Activated naive CD4-positive, alpha-beta T cell (primary cell): ENCODE results near the gene XDH.

Experiments
- DNase-seq, 4 experiments: peaks; one replicate each; lab custom pipeline; 2025; lab: John Stamatoyannopoulos, UW

XDH gene

DNA sequence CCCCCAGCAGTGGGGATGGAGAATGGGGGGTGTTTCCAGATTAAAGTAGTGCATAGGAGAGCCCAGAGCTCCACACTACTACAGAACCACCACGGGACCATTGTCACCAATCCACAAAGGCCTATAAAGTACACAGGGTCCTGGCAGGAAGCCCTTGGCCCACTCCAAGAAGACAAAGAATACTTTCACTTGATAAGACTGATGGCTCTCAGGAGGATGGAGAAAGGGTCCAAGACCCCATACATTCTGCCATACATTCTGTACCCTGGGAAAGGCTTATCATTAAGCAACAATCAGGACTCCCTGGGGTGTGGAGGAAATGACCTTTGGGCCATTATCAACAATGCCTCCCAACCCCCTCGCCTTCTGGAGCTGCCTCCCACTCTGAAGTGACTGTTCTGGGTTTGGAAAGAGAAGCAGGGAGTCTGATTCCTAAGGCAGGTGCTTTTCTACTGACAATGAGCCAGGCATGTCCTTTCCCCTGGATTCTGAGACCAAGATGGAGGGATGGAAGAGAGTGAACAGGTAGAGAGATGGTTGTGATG, 85.4 kb downstream of the XDH start:
- no peak for DNase-seq

DNA sequence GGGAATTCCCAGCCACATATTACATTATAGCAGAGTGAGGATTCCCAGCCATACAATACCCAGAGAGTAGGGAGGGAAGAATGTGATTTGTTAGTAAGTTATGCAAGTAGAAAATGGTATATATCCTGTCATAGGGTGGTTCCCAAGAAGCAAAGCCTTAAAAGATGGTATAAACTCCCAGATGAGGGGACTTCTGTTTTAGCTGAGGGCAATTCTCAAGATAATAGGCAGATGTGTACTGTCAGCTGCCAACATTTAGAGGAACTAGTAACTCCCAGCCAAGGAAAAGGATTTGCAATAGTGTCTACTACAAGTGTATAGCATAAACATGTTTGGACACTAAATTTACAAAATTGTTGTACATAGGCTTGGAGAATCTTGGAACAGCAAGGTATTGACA, 86.5 kb downstream of the XDH start:
- DNase-seq, result no peak

DNA sequence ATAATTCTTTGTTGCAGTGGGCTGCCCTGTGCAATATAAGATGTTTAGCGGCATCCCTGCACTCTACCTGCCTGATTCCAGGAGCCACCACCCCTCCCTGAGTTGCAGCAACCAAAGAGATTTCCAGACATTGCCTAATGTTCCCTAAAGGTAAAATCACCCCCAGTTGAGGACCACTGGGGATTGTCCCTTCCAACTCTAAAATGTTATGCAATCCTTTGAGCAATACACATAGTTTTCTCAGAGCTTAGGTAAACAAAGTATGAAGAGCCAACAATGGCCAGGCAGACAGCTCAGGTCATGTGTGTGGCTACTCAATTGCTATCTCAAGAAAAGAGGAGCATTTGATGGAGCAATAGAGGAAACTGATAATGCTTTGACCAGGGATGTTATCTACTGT, 87.0 kb downstream of the XDH start:
- no peak for DNase-seq

DNA sequence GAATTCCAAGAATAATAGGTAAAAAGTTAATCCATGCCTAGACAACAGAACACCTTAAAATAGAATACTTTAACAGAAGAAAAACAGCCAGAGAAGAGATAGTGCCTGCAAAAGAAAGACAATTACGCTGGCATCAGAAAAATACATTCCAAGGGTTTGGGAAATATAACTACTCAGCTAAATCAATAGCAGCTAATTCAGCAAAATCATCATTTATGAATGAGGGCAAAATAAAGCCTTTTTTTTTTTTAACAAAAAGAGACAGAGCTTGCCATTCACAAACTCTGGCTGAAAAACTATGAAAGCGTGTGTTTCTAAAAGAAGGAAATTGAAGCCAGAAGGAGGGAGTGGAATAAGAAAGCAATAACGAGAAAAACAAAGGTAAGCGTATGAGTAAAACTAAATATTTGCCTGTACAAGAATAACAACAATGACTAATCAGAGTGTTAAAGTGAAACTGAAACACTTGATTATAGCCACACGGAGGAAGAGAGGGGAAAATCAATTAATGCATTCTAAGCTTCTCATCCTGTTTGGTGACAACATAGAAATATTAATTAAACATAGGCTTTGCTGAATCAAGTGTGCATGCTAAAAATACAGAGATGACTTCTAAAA, 90.4 kb downstream of the XDH start:
- DNase-seq, result no peak

DNA sequence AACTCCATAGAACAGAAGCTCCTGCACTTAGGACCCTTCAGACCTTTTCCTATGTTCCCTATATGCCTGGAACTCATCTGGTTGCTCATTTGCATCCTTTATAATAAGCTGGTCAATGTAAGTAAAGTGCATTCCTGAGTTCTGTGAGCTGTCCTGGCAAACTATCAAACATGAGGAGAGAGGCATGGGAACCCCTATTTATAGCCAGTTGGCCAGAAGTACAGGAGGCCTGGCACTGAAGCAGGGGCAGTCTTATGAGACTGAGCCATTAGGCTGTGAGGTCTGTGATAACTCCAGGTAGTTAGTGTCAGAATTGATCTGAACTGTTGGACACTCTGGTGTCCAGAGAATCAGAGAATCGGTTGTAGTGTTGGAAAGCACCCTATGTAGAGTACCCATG, 92.2 kb downstream of the XDH start:
- DNase-seq, result no peak

DNA sequence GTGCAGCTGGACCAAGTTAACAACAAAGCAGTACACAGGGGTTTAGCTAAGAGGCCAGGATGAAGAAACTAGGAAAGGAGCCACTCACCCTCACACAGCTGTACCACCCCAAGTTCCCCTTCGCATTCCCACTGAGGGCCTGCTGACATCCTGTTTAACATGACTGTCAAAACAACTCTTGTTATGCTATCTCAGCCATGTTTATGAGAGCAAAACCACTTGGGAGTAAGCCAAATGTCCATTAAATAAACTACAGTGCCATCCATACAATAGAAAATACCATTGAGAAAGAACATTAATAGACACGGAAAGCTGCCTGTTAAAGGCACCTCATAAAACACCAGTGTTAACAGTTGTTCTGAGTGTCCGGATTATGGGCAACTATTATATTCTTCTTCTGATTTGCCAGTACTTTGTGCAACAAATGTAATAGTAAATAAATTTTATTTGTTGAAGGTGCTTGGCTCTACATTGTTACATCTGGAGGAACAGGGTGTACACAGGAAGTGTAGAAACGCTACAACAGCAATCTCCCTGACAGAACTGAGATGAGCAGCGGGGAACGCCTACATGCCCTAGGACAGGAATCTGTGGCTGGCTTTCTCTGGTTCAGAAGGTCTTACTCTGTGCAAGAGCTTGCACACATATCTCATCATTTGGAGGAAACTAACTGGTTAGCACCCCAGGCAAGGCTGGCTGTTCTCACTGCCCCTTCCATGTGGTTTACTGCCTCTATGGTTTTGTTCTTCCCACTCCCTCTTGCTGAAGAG, 95.0 kb downstream of the XDH start:
- DNase-seq, result no peak

DNA sequence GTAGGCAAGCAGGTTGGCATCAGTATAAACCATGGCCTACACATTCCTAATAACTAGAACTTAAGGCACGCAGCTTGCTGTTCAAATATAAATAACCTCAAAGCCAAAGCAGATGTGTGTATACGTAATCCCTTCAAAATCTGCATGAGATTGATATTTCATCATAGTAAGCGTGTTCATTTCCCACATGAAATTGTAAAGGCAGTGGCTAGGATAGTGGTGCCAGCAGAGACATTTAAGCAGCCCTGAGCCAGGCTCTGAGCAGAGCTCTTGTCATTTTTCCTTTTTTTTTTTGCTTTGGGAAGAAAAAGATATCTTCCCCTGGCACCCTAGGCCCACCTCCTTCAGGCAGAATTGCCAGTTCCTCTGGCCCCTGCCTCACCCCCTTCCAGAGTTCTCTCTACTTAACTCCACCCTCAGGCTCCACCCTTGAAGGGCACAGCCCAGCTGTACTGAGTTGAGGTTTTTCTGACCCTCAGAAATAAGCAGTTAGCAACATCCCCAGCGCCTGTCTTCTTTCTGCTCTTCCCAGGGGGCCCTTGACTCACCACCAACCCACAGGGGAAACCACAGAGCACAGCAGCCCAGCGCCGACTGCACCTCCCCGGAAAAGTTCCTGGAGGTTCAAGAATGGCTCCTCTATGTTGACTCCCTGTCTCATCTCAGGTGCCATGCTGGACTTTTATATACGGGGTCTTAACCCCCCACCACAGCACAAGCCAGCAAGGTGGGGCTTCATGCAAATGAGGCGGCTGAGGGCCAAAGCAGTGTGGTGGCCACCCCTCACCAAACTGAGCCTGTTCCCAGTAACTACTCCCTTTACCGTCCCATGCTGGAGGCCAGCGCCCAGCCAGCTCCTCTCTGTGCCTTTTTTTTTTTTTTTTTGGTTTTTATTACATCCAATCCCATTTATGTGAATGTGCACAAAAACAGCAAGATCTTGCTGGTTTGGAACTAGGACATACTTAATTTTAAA, 95.9 kb downstream of the XDH start:
- no peak for DNase-seq

DNA sequence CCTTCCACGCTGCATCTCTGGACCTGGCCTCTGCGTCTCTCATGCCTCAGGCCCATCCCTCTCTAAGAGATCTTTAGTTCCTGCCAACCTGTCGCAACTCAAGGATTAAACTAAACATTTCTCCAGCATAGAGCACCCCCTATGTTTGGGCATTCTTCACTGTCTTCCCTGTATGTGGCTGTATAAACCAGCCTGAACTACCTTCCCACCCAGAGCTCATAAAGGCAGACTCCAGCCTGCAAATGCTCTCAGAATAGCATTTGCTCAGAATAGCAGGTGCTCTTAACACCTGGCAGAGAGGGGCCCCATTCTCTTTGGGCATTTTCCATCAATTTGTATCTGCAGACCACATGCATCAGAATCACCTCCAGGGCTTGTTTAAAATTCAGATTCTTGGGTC, 97.1 kb downstream of the XDH start:
- DNase-seq, result no peak

DNA sequence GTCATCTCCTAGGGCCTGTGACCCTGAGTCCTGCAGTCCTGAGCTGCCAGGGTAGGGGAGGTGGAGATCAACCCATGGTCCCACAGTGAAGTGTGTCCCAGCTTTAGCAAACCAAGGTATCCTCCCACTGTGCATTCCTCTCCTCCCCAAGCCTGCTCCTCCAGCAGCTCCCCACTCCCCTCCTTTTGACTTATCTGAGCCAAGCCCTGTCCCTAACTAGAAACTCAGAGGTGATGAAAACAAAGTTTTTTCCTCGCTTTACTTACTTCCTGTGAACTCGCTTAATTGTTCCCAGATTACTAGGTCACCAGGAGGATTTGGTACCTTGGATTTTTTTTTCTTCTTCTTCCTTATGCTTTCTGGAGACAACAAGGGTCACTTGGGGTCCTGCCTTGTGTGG, 99.8 kb downstream of the XDH start:
- no peak for DNase-seq

DNA sequence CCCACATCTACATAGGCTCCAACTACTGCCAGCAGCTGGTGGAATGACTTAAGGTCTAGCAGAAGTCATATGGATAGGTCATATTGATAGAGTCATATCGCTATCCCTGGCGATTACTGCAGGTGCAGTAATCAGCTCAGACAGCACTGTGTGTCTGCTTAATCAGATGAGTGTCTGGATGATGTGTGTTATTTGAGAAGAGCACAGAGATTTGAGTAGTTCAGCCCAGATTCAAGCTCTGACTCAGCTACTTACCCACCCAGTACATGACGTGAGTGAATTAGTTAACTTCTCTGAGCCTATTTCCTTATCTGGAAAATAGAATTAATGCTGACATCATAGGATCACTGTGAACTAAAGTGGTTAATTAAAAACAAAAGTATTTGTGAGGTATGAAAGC, 101.6 kb downstream of the XDH start:
- DNase-seq, result no peak

DNA sequence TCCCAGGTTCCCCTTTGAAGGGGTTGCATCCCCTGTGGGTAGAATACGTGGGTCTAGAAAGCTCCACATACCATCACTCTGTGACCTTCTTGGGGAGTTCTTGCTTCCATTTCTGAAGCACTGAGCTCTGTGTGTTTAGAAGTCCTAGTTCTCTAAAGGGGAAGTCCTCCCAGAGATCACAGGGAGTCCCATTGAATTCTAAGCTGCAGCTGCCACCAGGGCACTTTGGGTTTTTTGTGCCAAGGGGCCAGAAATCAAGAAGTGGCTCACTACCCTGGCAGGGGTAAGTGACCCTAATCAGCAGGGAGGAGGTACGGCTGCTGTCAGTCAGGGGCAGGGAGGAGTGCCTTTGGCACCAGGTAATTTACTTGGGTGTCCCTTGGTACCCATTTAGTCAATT, 109.7 kb downstream of the XDH start:
- no peak for DNase-seq

DNA sequence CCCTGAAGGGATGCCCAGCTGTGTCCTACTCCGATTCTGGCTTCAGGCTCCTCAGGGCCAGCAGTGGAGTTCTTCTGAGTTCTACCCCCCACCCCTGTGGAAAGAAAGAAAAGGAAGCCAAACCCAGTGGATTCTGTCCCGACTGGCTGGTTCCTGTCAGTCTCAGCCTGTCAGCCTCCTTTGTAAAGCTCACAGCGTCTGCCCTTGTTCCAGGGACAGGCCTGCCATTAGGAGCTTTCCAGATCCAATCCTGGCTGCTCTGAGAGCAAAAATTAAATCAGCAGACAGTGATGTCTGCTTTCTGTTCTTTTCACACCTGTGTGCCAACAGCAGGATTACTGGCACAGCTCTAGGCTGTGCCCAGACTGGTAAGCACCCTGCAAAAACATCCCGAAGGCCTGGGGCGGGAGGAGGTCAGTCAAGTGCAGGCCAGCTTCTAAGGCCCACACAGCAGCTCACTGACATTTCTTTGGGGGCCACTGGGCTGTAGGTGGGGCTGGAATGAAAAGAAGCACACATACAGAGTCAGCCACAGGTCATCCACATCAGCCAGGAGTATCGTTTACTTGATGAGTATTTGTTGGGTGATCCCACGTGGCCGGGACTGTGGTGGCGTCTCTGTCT, 111.5 kb downstream of the XDH start:
- DNase-seq, result no peak

DNA sequence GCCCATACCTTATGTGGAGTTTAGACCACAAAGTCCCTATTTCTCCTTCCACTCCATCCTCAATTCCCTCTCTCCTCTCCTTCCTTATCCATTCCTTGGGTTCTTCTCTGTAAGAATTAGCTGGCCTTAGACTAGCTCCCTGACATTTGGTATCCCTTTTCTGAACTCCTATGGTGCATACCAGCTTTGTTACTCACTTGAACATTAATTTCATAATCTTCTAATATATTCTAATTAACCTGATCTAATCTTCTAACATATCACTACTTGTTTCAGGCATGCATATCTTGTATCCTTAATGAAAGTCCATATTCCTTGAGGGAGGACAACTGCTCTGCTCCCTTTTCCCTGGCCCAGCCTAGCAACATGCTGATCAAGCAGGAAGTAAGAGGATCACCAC, 114.2 kb downstream of the XDH start:
- no peak for DNase-seq

DNA sequence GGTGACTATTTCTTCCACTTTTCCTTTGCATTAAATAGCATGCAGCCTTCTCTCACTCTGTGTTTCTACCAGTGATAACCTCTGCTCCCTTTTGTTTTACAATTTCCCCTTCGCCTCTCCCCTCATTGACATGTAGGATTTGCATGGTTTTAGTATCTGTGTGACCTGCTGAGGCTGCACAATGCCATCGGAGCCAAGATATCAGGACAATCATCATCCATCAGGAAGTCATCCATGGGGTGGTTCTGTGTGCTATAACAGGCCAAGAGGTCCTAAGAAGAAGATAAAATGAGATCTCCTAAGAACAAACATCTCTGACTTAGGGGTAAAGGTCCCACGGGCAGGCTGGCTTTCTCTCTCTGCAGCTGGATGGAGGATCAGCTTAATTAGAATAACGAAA, 115.0 kb downstream of the XDH start:
- no peak for DNase-seq

DNA sequence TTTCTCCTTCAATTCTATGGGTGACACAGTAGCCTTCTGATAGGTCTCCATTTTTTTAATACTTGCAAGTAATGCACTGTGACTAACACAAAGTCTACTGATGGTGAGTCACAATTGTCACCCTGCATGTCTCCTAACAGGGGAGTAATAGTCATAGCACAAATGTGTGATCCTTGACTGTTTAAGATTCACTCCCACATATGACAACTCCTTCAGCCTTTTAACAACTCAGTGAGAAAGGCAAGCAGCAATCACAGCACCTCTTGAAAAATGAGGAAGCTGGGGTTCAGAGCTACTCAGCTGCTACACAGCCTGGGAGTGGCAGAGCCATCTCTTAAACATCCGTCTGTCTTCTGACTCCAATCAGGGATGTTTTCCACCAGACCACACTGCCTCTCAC, 116.8 kb downstream of the XDH start:
- DNase-seq, result no peak

DNA sequence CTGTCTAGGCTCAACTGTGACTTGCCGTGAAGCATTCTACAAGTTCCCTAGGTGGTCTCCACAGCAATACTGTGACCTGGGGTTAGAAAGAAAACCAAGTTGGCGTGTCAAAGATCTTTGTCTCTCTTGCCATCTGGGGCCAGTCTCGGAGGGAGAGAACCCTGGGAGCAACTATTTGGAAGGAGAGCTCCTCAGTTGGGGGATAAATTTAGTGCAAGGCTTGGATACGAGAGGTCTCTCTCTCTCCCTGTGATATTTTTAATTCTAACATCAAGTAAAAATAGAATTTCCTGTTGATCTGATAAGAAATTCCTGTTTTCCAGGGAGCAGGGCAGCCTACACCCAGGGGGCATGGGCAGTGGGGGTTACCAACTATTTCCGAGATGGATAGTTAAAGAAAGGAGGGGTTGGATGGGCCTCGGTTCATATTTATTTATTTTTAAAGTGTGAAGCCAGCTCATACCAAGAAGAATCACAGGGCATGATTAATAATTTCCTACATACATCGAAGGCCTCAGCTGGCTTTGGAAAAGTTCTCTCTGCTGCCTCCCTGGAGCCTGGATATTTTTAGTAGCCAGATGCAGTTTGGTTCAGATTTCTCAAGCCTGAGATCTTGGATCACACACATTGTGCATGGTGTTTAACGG, 117.8 kb downstream of the XDH start:
- no peak for DNase-seq

DNA sequence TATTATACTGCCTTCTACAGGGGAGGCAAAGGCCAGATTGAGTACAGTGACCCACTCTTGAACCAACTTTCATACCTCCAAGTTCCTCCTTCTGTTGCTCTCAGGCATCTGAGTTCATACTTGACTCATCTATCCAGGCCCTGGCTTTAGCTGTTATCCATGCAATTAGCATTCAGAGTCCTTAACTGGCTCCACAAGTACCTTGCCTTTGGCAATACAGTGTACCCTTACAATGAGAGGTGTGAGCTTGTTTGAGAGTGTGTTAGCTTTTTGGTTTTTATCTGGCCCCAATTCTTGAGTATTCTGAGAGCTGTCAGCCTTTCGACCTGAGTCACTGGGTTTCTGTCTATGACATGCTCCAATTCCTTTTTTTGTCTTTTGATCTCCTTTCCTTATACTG, 120.3 kb downstream of the XDH start:
- no peak for DNase-seq

DNA sequence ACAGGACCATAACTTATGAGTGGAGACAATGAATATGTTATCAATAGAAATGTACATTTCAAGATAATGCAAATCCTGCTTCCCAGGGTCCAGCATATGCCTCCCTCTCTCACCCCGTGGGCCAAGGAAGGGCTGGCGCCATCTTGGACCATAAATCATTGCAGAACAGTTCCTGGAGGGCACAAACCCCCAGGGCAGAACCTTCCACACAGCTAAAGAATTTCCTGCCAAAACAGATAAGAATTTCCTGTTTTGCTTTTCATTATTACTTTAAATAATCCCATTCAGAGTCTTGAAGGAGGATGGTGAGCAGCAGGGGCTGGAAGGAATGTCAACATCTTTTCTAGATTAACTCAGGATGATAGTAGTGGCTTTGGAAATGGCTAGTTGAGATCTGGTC, 126.9 kb downstream of the XDH start:
- DNase-seq, result no peak

DNA sequence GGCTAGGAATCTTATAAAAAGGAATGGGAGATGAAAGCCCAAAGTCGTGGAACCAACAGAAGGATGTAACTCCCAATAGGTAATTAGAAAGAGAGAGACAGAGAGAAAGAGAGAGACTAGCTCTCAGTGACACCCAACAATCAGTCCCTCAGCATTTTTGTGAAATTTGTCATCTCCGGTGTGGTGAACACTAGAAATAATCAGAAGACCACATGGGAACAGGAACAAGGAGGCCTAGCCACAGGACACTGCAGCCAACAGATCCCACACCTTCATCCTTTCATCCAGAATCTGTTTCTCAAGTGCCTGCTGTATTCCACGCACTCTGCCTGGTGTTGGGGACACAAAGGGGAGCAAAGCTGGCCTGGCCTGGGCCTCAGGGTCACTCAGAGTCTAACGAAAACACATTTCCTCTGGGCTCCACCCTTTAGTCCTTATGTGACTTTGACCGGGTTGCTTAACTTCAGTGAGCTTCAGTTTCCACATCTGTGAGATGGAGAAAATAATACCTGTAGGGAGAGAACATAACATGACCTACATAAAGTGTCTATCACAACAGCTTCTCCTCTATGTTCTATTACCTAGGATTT, 127.5 kb downstream of the XDH start:
- no peak for DNase-seq

DNA sequence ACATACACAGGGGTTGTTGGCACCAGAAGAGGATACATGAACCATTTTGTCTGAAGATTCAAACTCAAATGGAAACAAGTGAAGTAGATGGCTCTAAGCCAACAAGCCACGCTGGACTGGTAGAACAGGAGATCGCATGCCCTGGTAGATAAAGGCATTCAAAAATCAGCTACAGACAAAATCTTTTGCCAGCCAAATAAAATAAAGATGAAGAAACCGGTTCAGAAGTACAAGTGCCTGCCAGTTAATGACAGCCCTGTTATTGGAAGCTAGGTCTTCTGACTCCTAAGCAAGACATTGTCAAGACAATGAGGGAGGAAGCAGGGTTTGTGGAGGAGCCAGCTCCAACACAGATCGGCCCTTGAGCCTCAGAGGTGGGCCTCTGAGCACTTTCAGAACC, 128.3 kb downstream of the XDH start:
- DNase-seq, result no peak
